ENCODE results near the gene EZH1. TPM values are rescaled to one million over a fixed set of nuclear protein-coding genes. Genes with fewer than 3 reads are reported as not detected.

Gene EZH1
- total RNA-seq (2014; rRNA removed; shearing (Covaris generic)), result 2.2 and 4.5 TPM in 2 replicates

DNA sequence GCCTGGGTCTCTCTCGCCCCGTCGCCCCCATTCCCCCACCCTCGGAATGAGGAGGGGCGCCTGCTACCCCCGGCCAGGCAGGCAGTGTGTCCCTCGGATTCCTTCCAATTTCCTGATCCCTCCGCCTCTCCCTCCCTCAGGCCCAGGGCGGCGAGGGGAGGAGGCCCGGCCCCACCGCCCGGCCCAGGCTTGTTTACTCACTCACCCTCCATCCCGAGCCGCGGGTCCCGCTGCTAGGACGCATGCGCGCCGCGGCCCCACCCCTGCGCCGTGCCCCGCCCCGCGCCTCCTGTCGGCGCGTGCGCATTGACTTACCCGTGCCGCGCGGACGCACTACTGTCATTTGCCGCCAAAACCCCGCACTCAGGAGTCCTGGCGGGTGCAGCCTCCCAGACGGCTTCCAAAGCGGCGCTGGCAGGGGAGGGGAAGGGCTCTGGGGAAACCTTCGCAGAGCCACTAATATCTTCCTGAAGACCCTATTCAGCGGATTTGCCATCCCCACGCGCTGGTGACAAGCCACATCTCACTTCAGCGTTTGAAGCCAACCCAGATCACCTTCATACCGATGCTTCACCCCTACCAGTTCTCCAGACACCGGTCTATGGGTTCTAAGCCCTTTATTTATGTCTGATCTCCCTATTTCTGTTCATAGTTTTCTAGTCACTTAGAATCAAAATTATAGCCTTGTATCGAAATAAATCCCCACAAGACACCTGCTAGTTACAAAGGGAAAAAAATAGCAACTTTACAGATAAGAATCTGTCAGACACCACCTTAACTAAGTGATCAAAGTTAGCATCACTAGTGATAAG is at the start of gene EZH1:
EZH1 (minus strand) TSS at position 235 of the 812 bp plus-strand sequence. CDS start 16,099 bp downstream, outside the sequence.
- peak; percentile 86 for DNase-seq (ENCODE audit: low spot score)

DNA sequence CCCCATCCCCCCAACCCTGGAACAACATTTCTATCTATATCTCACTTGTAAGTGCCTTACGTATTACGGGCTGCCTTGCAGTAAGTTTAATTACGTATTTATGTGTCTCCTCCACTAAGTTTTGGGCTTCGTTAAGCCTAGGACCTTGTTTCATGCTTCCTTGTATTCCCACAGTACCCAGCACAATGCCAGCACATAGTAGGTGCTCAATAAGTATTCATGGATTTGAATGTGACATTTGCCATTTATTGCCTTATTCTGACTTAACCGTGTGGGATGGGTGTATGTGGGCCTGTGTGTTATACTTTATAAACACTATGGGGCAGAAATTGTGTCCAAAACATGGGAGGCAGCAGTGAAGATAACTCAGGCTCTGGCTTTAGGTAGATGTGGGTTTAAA is 47.7 kb upstream of the EZH1 start:
- DNase-seq (ENCODE audit: low spot score), result no peak

DNA sequence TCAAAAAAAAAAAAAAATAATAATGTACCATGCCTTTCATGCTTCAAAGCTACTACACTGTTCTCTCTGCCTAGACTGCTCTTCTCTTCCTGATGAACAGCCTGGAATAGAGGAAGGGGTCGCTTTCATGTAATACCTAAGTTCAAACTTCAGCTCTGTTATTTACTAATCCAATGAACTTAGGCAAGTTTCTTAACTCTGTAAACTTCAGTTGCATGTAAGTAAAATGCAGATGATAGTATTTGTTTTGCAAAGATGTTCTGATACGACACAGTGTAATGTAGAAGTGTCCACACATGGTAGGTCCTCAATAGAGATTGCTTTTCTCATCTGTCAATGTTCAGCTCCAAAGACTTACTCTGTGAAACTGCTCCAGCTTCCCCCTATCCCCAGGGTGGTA is 47.1 kb upstream of the EZH1 start:
- no peak for DNase-seq (ENCODE audit: low spot score)

- DNase-seq (ENCODE audit: low spot score), result no peak
These were observed 42.4 kb upstream of the EZH1 start for GRCh38 chr17:42787266-42787665.

- DNase-seq (ENCODE audit: low spot score), result no peak
These were observed 40.2 kb upstream of the EZH1 start for GRCh38 chr17:42784811-42785592.

DNA sequence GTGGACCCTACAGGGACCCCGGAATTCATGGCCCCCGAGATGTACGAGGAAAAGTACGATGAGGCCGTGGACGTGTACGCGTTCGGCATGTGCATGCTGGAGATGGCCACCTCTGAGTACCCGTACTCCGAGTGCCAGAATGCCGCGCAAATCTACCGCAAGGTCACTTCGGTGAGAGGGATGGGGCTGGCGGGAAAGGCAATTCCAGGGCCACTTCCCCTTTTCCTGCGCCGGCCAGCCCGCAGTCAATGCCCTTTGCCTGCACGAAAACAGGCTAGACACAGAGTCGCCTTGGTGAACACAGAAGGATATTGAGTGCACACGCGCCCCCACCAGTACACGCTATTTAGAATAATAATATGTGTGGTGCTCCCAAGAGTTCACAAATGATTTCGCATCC is 39.6 kb upstream of the EZH1 start:
- no peak for DNase-seq (ENCODE audit: low spot score)

DNA sequence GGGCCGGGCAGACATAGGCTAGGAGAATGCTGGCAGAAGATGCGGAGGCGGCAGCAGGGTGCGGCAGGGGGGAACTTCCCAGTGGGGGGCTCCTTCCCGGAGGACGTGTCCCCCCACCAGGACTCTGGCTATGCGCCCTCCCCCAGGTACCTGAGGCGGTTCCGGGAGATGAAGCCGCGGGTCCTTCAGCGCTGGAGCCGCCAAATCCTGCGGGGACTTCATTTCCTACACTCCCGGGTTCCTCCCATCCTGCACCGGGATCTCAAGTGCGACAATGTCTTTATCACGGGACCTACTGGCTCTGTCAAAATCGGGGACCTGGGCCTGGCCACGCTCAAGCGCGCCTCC is 38.9 kb upstream of the EZH1 start:
- DNase-seq (ENCODE audit: low spot score), result no peak

DNA sequence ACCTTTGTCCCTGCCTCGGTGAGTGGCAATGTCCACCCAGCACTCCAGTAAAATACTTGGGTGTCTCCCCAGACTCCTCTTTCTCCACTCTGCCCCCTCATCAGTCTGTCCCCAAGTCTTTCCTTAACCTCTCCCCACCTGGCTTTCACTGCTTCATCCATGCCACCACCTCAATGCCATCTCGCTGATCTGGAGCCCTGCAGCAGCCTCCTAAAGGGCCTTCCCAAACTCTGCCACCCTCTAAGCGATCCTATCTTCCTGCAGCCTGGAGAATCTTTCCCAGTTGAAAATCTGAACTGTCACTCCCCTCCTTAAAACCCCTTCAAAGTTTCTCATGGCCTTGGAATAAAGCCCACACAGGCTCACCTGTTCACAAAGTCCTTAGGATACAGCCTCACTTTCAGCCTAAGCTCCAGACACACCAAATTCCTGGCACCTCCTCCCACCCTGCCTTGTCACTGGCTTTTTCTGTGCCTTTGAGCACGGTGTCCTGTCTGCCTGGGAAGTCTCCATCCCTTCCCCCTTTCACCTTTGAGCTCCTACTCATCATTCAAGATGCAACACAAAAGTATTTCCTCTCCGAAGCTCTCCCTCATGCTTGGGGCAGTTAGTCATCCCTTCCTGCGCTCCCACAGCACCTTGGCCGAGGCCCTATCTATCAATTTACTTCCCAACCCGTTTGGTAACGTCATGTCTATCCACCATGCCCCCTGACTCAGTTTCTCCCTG is 38.4 kb upstream of the EZH1 start:
- DNase-seq (ENCODE audit: low spot score), result no peak

DNA sequence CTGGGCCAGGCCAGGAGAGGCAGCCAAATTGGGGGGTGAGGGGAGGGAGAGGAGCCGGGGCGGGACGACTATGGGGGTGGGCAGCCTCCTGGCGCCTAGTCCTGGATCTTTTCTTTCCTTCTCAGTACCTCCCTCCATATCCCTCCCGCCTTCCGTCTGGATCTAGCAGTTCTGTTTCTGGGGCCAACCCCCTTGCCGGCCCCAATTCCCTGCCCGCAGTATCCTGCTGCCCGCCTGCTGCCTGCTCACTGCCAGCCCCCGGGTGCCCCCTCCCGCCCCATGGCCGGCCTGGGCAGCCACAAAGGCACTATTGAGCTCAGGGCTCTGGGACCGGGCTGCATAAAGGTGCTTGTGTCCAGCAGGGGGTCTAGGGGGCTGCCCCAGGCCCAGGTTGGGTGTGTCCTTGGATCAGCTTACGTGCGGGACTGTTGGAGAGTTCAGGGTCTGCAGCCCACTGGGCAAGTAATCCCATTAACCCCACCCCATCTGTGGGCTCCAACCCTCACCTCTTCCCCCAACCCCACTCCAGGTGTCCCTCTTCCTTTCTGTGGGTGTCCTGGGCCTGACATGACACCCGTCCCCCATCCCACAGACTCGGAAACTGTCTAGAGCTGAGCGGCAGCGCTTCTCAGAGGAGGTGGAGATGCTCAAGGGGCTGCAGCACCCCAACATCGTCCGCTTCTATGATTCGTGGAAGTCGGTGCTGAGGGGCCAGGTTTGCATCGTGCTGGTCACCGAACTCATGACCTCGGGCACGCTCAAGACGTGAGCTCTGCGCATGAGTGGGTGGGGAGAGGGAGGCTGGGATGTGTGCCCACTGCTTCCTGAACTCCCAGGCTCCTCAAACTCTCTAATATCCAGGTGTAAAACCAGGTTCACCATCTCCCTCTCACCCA is 37.6 kb upstream of the EZH1 start:
- no peak for DNase-seq (ENCODE audit: low spot score)

DNA sequence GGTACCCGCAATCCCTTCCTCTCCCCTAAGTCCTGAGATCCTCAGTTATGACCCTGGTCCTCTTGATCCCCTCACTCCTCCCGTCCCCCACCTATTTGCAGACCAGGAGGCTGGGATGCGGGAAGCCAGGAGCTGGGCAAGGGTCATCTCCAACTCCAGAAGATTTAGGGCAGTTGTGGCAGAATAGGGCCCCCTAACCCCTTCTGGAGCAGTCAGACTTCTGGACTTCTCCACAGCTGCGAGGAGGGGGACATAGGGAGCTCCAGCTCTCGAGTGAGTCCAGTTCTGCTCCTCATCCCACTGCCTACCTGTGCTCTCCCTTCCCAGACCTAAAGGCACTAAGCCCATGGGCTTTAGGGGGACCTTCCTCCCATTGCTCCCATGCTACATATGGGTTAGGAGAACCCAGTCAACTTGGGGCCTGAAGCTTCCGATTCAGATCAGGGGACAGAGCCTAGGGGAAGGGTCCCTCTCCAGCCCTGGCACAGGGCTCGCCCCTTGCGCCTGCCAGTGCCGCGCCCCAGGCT is 36.9 kb upstream of the EZH1 start:
- DNase-seq (ENCODE audit: low spot score), result no peak

DNA sequence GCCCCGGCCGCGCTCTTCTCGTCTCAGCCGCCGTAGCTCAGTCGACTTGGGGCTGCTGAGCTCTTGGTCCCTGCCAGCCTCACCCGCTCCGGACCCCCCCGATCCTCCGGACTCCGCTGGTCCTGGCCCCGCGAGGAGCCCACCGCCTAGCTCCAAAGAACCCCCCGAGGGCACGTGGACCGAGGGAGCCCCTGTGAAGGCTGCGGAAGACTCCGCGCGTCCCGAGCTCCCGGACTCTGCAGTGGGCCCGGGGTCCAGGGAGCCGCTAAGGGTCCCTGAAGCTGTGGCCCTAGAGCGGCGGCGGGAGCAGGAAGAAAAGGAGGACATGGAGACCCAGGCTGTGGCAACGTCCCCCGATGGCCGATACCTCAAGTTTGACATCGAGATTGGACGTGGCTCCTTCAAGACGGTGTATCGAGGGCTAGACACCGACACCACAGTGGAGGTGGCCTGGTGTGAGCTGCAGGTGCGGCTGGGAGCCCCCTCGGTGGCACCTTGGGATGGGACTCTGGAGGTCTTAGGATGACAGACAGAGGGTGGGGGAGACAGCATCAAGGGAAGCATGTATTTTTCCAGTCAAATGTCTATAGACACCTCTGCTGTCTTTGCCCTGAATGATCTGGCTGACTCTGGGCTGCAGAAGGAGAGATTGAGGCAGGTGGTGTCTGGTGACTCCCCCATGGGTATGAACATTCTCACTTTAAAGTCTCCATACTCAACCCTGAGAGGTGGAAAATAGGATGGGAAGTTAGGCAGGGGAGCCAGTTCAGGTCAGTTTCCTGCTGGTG is 36.2 kb upstream of the EZH1 start:
- DNase-seq (ENCODE audit: low spot score), result no peak

DNA sequence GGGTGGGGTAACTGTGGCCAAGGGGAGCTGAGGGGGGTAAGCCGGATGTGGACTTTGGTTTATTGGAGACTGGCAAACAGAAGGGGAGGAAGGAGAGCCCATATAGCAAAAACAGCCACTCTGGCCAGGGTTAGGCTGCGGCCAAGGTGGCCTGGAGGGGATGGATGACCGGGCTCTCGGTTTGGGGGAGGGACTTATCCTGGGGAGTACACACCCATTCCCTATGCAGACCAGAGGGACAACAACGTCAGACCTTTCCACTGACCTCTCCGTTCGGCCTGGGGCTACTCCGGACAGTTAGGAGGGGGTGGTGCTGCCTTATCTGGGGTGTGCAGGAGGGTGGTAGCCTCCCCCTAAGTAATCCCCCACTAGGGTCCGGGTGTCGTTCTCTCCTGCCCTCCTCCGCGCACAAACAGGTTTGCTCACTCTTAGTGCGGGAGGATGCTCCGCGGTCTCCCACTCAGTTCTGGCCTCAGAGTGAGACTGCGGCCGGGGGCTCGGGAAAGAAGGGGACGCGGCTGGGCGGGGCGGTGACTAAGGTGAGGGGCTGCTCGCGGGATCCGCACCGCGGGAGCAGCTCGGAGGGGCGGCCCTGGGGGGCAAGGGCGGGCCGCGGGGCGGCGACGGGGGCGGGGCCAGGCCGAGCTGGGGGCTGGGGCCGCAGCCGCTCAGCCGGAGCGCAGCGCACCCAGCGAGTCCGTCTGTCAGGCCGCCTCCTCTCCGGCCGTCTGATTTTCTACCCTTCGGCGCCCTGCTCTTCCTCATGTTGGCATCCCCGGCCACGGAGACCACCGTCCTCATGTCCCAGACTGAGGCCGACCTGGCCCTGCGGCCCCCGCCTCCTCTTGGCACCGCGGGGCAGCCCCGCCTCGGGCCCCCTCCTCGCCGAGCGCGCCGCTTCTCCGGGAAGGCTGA is 35.4 kb upstream of the EZH1 start, which contains the start of gene WNK4:
WNK4 (plus strand) TSS at position 675 of the 915 bp plus-strand sequence; CDS start at position 764, 89 bp downstream.
- no peak for DNase-seq (ENCODE audit: low spot score)

GRCh38 chr17:42779304-42779935 is 34.6 kb upstream of the EZH1 start:
- DNase-seq (ENCODE audit: low spot score), result no peak

GRCh38 chr17:42778570-42778969 is 33.7 kb upstream of the EZH1 start:
- DNase-seq (ENCODE audit: low spot score), result no peak

DNA sequence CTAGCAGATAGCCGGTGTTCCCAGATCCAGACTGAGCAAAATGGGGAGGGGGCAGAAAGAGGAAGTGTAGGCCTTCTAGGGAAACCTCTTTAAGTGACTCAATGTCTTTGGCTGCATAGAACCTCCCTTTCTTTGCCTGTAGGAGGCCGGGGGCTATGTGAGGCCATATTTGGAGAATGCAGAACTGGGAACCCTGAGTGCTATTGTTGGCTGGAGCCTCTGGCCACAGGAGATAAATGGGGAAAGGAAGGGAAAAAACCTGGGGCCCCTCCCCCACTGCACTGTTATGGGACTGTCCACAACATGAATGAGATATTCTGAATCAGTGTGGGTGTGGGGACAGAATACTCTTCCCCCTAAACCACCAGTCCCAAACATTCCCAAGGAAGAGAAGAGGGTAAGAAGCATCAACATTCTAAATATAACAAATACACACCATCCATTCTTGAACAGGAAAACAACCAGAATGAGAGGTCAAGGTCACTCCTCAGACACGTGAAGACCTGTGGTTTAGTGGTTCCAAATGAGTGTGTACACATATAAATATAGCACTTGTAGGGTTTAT is 30.8 kb upstream of the EZH1 start:
- DNase-seq (ENCODE audit: low spot score), result no peak

- no peak for DNase-seq (ENCODE audit: low spot score)
These were observed 29.4 kb upstream of the EZH1 start for GRCh38 chr17:42774066-42774745.

DNA sequence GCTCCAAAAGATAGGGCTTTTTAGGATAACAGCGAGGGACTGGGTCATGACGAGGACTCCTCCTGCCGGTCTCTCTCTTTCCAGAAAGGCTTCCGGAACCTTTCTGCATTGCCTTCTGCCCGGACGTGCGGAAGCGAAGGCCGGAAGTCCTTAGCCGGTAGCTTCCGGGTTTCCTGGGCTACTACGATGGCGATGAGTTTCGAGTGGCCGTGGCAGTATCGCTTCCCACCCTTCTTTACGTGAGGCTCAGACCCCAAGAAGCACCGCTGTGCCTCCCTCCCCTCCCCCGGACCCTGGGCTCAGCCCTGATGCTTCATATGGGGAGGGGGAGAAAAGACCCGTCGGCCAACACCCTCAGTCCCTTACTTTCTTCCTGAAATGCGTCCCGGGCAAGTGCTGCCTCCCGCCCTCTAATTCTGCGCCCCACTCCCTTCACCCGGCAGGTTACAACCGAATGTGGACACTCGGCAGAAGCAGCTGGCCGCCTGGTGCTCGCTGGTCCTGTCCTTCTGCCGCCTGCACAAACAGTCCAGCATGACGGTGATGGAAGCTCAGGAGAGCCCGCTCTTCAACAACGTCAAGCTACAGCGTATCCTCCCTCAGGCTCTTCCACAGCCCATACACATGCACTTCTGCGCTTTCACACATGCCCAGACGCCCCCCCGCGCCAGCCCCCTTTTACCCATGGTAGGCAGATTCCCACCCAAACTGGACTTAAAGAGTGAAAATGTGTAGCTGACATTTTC is 28.6 kb upstream of the EZH1 start, which contains the start of gene VPS25:
VPS25 (plus strand) TSS at position 160 of the 746 bp plus-strand sequence; CDS start at position 187, 27 bp downstream.
- DNase-seq (ENCODE audit: low spot score), result peak; percentile 79
